ENCODE data around the gene PML.
"Not testable (repeated sequence)": the region's sequence is repeated elsewhere in the genome, so short reads cannot be mapped to it uniquely, and the experiment has no call there.

Gene PML

DNA sequence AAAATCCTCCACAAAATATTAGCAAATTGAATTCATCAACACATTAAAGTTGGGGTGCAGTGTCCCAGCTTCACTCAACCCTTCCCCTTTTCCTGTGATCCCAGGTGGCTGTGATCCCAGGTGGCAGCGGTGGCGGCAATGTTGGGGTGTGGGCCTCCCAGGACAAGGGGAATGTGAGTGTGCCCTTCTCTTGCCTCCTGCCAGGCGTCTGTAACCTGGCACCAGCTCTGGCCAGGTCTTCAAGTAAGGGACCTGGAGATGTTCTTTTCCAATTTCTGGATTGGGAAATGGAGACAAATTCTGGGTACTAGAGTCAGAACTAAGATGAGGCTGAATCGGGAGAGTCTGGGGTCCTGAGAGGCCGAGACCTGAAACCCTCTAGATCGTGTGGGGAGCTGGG, 67.7 kb downstream of the PML start:
- DNase-seq = no peak

DNA sequence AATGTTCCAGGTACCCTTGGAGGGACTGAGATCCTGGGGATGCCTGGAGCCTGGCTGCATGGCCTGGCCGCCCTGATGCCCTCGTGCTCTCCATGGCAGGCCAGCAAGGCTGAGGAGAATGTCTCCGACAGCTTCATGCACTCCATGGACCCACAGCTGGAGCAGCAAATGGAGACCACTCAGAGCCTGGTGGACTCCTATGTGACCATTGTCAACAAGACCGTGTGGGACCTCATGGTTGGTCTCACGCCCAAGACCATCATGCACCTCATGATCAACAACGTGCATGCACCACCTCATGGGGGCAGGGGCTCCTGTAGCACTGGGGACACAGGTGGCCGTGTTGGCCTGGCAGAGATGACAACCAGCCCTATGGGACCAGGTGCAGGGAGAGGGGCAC, 68.2 kb downstream of the PML start:
- DNase-seq = no peak

GRCh38 chr15:74063425-74064146, 69.1 kb downstream of the PML start:
- not testable (repeated sequence) for DNase-seq

- not testable (repeated sequence) for DNase-seq
Observed at GRCh38 chr15:74064183-74064582, 69.7 kb downstream of the PML start.

DNA sequence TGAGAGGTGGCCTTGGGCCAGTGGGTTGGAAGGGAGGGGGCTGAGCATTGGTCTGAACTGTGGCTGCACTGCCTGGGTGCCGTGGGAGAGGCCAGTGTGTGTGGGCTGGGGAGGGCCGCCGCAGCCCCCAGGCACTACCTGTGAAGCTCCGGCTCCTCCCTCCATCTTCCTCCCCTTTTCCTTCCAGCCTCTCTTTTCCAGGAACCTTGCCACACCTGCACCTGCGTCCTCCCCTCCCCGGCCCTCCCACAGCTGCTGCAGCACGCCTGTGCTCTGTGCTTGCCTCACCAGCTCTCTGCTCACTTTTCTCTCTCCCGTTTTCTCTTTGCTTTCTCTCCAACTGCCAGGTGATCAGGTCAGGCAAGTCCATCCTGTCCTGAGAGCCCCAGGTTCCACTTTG, 70.3 kb downstream of the PML start:
- DNase-seq = not testable (repeated sequence)

DNA sequence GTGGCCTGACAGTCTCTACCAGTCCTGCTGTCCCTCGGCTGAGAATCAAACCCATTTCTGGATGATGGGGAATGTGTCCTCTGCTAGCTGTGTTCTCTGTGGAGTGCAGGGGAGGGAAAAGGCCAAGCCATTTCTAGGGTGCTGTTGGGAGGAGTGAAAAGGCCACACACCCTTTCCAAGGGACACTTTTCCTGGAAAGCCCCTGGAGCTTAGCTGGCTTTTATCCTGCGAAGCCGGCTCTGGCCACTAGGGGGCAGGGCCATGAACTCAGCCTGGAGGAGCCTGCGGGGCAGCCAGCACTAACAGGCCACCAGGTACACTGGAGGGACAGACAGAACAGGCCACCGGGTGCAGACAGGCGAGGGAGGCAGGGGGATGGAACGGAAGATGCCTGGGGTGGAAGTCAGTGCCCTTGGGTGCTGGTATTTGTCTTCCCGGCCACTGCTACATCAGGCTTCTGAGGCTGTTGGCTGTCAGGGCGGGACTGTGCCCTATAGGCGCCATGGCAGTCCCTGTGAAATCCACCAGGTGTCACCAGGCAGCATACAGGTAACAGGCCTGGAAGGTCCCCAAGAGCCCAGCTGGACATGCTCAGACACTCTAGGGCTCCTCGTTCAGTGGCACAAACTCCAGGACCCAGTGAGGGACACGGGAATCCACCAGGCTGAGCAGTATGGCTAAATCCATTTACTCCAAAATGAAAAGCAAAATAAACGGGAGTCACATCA, 71.3 kb downstream of the PML start:
- not testable (repeated sequence) for DNase-seq

DNA sequence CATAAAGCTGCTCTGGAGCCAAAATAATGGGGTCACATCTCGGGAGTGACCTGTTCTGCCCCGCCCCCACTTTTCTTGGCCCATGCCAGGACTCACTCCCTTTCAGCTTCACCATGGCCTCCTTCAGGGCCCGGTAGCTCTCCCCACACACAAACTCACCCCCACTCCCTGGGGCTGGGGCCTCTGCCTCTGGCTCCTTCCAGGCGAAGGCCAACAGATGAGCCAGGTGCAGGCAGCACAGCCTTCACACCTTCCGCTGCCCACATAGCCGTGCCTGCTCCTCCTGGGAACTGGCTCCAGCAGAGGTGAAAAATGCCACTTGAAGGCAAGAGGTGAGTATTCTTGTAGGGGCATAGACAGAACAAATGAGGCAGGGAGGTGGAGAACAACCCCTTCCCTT, 77.1 kb downstream of the PML start:
- DNase-seq = not testable (repeated sequence)

DNA sequence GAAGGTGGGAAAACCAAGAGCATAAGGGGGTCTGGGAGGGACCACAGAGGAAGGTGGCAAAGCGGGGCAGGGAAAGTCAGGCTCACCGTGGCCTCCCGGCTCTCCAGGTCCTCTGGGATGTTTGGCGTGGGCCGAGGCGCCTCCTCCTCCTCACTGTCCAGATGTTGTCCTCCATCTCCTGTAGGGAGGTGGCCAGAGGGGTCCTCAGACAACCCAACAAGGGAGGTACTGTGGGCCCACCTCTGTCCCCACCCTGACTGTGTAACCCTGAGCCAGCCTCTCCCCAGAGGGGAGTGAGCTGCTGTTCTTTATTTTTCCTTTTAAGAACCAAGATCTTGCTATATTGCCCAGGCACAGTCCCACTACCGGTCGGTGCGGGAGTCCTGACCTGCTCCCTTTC, 77.6 kb downstream of the PML start:
- not testable (repeated sequence) for DNase-seq

- DNase-seq = not testable (repeated sequence)
Observed at GRCh38 chr15:74072614-74073337, 78.3 kb downstream of the PML start.

DNA sequence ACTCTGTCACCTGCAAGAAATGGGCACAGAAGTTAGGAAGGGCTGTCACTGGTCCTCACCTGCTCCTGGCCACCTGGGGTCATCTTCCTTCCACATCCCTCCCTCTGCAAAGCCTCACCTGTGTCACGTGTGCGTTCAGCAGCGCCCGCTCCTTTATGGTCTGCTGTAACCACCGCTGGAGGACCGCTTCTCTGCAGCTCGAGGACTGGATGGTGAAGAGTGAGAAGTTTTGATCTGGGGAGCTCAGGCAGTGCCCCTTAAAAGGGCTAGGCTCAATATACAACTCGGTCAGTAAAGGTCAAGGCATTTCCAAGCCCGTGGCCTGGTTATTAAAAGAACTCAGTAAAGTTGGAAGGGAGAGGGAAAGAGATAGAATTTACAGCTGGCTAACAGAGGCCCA, 81.3 kb downstream of the PML start:
- DNase-seq = not testable (repeated sequence)

DNA sequence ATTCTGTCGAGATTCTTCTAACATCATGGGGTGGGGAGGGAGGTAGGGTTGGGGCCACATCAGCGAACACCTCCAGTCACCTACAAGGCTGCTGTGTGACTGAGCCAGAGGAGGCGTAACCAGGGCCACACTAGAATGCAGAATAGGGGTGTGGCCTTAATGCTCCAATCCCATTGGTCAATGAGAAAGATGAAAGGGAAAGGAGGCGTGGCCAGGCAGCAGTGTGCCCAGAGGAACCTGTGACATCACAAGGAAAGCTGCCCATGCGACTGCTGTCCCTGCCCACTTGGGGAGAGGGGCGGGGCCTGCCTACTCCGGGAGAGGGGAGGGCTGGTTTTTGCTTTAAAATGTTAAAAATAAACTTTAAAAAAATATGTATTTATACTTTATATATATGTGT, 87.9 kb downstream of the PML start, which contains the start of gene GOLGA6A:
Gene GOLGA6A, minus strand, starts transcription at position 101 of the 400 bp plus-strand sequence. Its CDS starts 41 bp downstream, at position 60.
- DNase-seq = not testable (repeated sequence)

GRCh38 chr15:74094567-74094966, 100.1 kb downstream of the PML start:
- not testable (repeated sequence) for DNase-seq

- DNase-seq = not testable (repeated sequence)
Observed at GRCh38 chr15:74095610-74096009, 101.1 kb downstream of the PML start.

DNA sequence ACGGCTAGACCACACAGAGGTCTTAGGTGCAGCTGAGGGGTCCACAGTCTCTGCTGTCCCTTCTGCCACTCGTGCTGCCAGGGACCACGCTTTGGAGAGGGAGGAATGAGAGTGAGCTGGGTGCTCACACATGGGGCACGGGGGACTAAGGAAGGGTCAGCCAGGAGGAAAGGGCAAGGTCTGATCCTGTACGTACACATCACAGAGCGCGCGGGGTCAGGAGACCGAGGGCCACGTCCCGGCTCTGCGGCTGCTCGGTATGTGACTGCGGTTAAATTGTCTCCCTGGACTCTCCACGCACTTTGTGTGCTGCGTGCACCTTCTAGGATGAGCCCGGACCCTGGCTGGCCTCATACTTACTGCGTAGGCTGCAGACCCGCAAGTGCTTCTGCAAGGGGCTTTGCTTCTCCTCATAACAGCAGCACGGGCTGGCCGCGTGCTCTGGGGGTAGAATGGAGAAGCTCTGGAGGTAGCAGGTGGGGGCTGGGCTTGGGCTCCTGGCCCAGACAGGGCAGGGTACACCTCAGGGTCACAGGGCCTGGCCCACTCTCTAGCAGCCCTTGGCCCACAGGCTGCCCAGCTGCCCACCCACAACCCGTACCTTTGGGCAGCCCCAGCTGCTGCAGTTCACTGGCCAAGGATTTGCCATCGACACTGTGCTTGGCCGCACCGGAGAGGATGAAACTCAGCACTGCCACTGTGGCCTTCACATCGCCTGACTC, 102.4 kb downstream of the PML start:
- DNase-seq = not testable (repeated sequence)
